ENCODE data around the gene OSBPL5.

OSBPL5 gene

GRCh38 chr11:3129591-3130268 is 35.4 kb downstream of the OSBPL5 start:
- TF ChIP-seq CTCF (IDR thresholded peaks at IDR 0.05; ENCODE audit: extremely low read depth, insufficient read depth, missing control alignments): no peak
- in situ Hi-C loops (cut with MboI; ENCODE audit: low pct_unique_long_range_greater_than_20kb, low sequenced_read_pairs, unreplicated experiment): no loop called here
- no peak for DNase-seq (ENCODE audit: low spot score)

- in situ Hi-C loops (cut with MboI; ENCODE audit: low pct_unique_long_range_greater_than_20kb, low sequenced_read_pairs, unreplicated experiment): no loop called here
- TF ChIP-seq CTCF (IDR thresholded peaks at IDR 0.05; ENCODE audit: extremely low read depth, insufficient read depth, missing control alignments): no peak
- no peak for DNase-seq (ENCODE audit: low spot score)
These were observed 35.9 kb downstream of the OSBPL5 start for GRCh38 chr11:3129181-3129590.

- in situ Hi-C loops (cut with MboI; ENCODE audit: low pct_unique_long_range_greater_than_20kb, low sequenced_read_pairs, unreplicated experiment): no loop called here
- no peak for TF ChIP-seq CTCF (IDR thresholded peaks at IDR 0.05; ENCODE audit: extremely low read depth, insufficient read depth, missing control alignments)
- no peak for DNase-seq (ENCODE audit: low spot score)
These were observed 36.5 kb downstream of the OSBPL5 start for GRCh38 chr11:3128356-3129180.

- TF ChIP-seq CTCF (IDR thresholded peaks at IDR 0.05; ENCODE audit: extremely low read depth, insufficient read depth, missing control alignments): no peak
- no peak for DNase-seq (ENCODE audit: low spot score)
- in situ Hi-C loops (cut with MboI; ENCODE audit: low pct_unique_long_range_greater_than_20kb, low sequenced_read_pairs, unreplicated experiment): no loop called here
These were observed 37.3 kb downstream of the OSBPL5 start for GRCh38 chr11:3127706-3128355.

- no peak for DNase-seq (ENCODE audit: low spot score)
- in situ Hi-C loops (cut with MboI; ENCODE audit: low pct_unique_long_range_greater_than_20kb, low sequenced_read_pairs, unreplicated experiment): no loop called here
- TF ChIP-seq CTCF (IDR thresholded peaks at IDR 0.05; ENCODE audit: extremely low read depth, insufficient read depth, missing control alignments): no peak
These were observed 38.0 kb downstream of the OSBPL5 start for GRCh38 chr11:3126901-3127691.

Data from GM13977 (cell line).